Right atrium auricular region (tissue), 2 donors: ENCODE measurements around the gene TRAK1. TPM values are rescaled to one million over a fixed set of nuclear protein-coding genes. Genes with fewer than 3 reads are reported as not detected.

Experiments used
- DNase-seq: peaks from one replicate; pipeline ENCODE4 v3.0.0-alpha.2; 2019; ENCODE audit warnings: low spot score
- H3K27ac ChIP-seq, 2 donors: fragments of 200-600 bp; sonication (generic); 1 replicate in 1 of 2; 2 replicates in 1 of 2; pipeline ENCODE4 v1.5.1; 2016 to 2019
- H3K27me3 ChIP-seq, 2 donors: fragments of 200-600 bp; sonication (generic); one replicate each; pipeline versions ENCODE4 v1.5.1 to v1.6.0; 2017 to 2019
- H3K36me3 ChIP-seq: fragments of 200-600 bp; sonication (generic); one replicate; pipeline ENCODE4 v1.5.1; 2016
- H3K4me1 ChIP-seq, 2 donors: fragments of 200-600 bp; sonication (generic); one replicate each; pipeline versions ENCODE4 v1.5.1 to v1.6.0; 2017 to 2019
- H3K4me3 ChIP-seq, 2 donors: fragments of 200-600 bp; sonication (generic); 1 replicate in 1 of 2; 2 replicates in 1 of 2; pipeline ENCODE4 v1.5.1; 2017 to 2019; ENCODE audit warnings: mild to moderate bottlenecking in 1 of 2, moderate library complexity in 1 of 2
- H3K9me3 ChIP-seq, 2 donors: fragments of 200-600 bp; sonication (generic); one replicate each; pipeline ENCODE4 v1.5.1; 2019
- total RNA-seq, 2 donors: library from RNA; depleted of rRNA; stranded (reverse); fragments of >200 nt; gene quantifications; one replicate each; pipeline ENCODE4 v1.1.0, GENCODE V29; 2016
- TF ChIP-seq, protein P1 (sequence below), 2 donors: fragments of 200-600 bp; sonication (generic); IDR thresholded peaks; one replicate each; pipeline ENCODE4 v1.5.1; 2019; ENCODE audit warnings: antibody characterized with exemption in 2 of 2

TRAK1 gene
- total RNA-seq, 2 donors from 2014 or later, result 172 to 259 TPM

DNA sequence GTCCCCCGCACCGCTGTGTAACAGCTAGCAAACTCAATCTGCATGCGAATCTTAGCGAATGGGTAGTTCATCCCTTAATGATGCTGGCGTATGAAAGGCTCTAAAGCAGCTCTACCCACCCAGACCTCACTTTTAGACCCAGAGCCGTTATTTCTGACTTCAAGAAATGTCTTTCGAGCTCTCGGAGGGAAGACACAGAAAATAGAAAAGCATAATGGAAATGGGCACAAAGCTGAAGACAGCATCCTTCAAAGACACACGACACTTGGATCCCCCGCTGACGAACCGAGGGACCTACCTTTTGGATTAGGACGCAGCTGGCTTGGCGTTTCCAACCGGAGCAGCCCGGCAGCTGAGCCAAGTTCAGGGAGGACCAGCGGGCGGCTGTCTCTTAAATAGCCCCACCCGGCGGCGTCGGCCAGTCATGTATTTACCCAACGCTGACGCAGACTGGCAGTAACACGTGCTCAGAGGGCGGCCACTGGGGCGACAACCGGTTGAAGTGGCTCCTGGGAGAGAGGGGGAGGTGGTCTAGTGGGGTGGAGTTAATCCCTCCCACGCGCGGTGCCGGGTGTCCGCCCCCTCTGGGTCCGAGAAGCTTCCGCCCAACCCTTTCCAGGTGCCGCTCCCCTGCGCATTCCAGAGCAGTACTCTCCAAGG is 173.4 kb downstream of the TRAK1 start:
- Histone ChIP-seq H3K4me3 (no peak overlapping the region), H3K9me3 (no peaks in the 10 kb centered on the region), H3K36me3 (no peaks in the 10 kb centered on the region), H3K4me1 (peaks cover 0 to 23% of the 10 kb centered on the region in 2 donors), H3K27ac (no peak overlapping the region), H3K27me3 (peaks cover 15 to 17% of the 10 kb centered on the region in 2 donors)
- TF ChIP-seq, protein P1, sequence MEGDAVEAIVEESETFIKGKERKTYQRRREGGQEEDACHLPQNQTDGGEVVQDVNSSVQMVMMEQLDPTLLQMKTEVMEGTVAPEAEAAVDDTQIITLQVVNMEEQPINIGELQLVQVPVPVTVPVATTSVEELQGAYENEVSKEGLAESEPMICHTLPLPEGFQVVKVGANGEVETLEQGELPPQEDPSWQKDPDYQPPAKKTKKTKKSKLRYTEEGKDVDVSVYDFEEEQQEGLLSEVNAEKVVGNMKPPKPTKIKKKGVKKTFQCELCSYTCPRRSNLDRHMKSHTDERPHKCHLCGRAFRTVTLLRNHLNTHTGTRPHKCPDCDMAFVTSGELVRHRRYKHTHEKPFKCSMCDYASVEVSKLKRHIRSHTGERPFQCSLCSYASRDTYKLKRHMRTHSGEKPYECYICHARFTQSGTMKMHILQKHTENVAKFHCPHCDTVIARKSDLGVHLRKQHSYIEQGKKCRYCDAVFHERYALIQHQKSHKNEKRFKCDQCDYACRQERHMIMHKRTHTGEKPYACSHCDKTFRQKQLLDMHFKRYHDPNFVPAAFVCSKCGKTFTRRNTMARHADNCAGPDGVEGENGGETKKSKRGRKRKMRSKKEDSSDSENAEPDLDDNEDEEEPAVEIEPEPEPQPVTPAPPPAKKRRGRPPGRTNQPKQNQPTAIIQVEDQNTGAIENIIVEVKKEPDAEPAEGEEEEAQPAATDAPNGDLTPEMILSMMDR (IDR thresholded peaks at IDR 0.05), result no peak
- DNase-seq, result no peak

DNA sequence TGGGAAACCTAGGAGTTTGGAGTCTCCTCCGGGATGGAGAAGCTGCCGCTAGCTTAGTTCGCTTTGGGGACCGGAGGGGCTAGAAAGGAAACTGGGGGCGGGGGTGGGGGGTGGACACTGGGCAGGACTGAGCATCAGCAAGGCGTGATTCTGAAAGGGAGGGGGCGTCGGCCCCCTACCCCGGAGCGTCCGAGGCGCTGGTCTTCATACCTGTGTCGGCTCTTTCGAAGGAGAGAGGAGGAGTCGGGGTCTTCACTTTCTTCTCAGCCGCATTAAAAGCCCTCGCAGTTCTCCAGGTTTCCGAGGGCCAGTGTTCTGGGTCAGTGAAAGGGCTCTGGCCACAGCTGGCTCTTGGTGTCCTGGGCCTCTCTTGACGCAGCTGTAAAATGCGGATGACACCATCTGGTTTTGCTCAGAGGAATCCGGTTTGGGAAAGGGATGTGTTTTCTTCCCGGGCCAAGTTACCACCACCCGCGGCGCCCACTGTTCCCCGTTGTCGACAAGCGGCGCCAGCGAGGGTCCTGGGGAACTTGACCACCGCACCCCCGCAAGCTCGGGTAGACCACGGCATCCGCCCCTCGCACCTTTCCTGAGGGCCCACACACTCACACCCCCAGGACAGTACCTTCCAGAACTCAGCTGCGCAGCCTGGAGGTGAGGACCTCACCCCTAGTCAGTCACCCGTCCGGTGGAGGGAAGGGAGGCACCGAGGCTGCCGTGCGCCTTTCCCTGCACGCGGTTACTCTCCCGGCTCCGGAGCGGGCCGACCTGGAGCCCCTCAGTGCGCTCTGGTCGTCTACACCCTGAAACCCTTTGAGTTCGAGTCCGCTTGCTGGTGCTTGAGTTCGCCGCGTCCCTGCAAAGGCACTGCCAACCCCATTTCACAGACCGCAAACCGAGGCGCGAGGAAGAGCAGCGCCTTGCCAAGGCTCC is 174.2 kb downstream of the TRAK1 start:
- no peak for DNase-seq
- Histone ChIP-seq H3K27me3 (peaks cover 15 to 17% of the 10 kb centered on the region in 2 donors), H3K4me1 (peaks cover 0 to 23% of the 10 kb centered on the region in 2 donors), H3K4me3 (no peak overlapping the region), H3K9me3 (no peaks in the 10 kb centered on the region), H3K36me3 (no peaks in the 10 kb centered on the region), H3K27ac (no peak overlapping the region)
- TF ChIP-seq, protein P1 (IDR thresholded peaks at IDR 0.05), result no peak

DNA sequence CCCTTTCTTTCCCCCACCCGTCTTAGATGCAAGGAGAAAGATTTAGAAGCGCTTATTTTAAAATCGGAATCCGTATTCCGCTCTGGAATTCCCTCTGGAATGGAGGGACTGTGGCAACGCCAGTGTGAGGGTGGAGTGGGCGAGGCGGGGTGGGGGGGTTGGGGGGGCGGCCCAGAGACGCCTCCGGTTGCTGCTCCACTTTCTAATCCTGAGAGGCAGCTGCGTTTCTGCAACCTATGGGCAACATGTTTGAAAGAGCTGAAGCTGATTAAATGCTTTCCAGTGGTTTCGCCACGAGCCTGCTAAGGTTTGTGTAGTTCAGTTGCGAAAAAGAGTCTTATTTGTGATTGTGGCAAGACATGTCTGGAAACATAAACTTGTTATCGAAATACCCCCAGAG is 174.9 kb downstream of the TRAK1 start, which contains the start of gene CCK:
Gene CCK (minus strand): TSS at position 101 of the 400 bp plus-strand sequence. CDS start 2,555 bp downstream, outside the sequence.
- H3K36me3 ChIP-seq, result no peaks in the 10 kb centered on the region
- no peak within 1 kb of the TSS for H3K27ac ChIP-seq
- peaks cover 15 to 17% of the 10 kb centered on the region in 2 donors for H3K27me3 ChIP-seq
- H3K9me3 ChIP-seq, result no peaks in the 10 kb centered on the region
- H3K4me1 ChIP-seq, result peaks cover 0 to 23% of the 10 kb centered on the region in 2 donors
- no peak for DNase-seq
- H3K4me3 ChIP-seq, result no peak within 1 kb of the TSS
- TF ChIP-seq, protein P1 (IDR thresholded peaks at IDR 0.05), result no peak

DNA sequence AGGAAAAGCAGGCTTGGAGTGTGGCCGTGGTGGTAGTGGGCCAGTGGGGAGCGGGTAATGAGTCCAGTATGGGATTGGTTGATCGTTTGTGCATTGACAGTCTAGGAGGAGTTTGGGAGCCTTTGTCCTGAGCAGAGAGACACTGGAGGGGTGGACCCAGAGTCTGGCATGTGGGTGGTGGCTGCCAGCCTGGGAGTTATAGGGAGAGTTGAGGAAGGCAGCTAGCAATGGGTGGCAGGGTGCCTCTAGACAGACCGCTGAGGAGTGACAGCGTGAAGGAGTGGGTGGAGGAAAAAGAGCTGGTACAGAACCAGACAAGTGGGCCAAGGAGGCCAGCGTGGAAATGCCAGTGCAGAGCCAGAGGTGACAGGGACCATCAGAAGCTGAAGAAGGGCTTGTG is 176.7 kb downstream of the TRAK1 start:
- TF ChIP-seq, protein P1 (IDR thresholded peaks at IDR 0.05), result no peak
- Histone ChIP-seq H3K4me1 (peaks cover 0 to 23% of the 10 kb centered on the region in 2 donors), H3K4me3 (no peak overlapping the region), H3K36me3 (no peaks in the 10 kb centered on the region), H3K27me3 (peaks cover 15 to 17% of the 10 kb centered on the region in 2 donors), H3K27ac (no peak overlapping the region), H3K9me3 (no peaks in the 10 kb centered on the region)
- no peak for DNase-seq

DNA sequence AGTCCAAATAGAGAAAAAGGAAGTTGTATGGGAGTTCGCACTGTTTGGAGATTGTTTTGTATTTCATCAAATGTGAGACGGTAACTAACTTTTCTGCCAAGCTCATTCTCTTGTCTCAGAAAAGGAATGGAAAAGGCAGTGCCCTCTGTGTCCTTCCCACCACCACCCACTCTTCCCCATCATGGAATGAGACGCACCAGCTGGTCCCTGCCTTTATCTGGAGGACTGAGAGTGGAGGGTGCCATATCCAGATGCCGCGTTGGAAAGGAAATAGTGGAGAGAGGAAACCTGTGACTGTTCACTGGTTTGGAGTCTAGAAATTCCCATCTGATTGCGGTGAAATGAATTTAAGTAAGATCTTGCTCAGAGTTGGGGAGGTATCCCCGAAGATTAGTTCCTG is 178.5 kb downstream of the TRAK1 start:
- TF ChIP-seq, protein P1 (IDR thresholded peaks at IDR 0.05), result no peak
- Histone ChIP-seq H3K27me3 (peaks cover 10 to 12% of the 10 kb centered on the region in 2 donors), H3K27ac (no peak overlapping the region), H3K4me3 (no peak overlapping the region), H3K9me3 (no peaks in the 10 kb centered on the region), H3K4me1 (peaks cover 0 to 12% of the 10 kb centered on the region in 2 donors), H3K36me3 (no peaks in the 10 kb centered on the region)
- DNase-seq, result no peak
